GM12891 (cell line): ENCODE results near the gene RNU5B-1.

Experiments
- PAX5 ChIP-seq: IDR thresholded peaks from 2 replicates; pipeline ENCODE4 v1.6.1; 2011; ENCODE audit warnings: low read length, moderate library complexity, mild to moderate bottlenecking; ENCODE audit not compliant: insufficient read depth, severe bottlenecking
- POLR2A ChIP-seq: IDR thresholded peaks from 2 replicates; pipeline ENCODE4 v1.6.1; 2011; ENCODE audit warnings: low read depth, low read length, control low read depth
- POLR2AphosphoS5 ChIP-seq: IDR thresholded peaks from 2 replicates; pipeline ENCODE4 v1.6.1; 2011; ENCODE audit warnings: low read depth, low read length, control low read depth
- POU2F2 ChIP-seq: IDR thresholded peaks from 2 replicates; pipeline ENCODE4 v1.6.1; 2011; ENCODE audit warnings: low read depth, mild to moderate bottlenecking, control low read depth, low read length, moderate library complexity
- SPI1 ChIP-seq: IDR thresholded peaks from 2 replicates; pipeline ENCODE4 v1.6.1; 2011; ENCODE audit warnings: low read depth, low read length, control low read depth
- TAF1 ChIP-seq: IDR thresholded peaks from 2 replicates; pipeline ENCODE4 v1.6.1; 2011; ENCODE audit warnings: low read depth, low read length, control low read depth

- TF ChIP-seq POLR2A (no peak), POLR2AphosphoS5 (no peak), TAF1 (no peak), POU2F2 (no peak), SPI1 (no peak), PAX5 (no peak)
Observed at GRCh38 chr15:65318870-65319356, 14.4 kb downstream of the RNU5B-1 start.
